ENCODE data around the gene RNF223.

The RNF223 gene

DNA sequence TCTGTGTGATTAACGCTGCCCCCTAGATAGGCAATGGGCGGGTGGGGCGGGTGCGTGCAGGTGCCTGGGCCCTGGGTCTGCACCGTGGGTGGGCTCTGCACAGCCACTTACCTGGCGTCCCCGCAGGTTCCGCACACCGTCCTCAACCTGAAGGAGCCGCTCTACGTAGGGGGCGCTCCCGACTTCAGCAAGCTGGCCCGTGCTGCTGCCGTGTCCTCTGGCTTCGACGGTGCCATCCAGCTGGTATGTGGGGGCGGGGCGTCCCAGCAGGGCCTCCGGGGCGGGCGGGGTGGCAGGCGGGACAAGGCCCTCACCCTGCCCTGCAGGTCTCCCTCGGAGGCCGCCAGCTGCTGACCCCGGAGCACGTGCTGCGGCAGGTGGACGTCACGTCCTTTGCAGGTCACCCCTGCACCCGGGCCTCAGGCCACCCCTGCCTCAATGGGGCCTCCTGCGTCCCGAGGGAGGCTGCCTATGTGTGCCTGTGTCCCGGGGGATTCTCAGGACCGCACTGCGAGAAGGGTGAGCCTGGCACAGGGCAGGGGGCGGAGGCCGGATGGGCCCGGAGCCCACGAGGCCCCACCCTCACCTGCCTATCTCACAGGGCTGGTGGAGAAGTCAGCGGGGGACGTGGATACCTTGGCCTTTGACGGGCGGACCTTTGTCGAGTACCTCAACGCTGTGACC lies 22.8 kb downstream of the RNF223 start:
- in situ Hi-C loops (cut with HindIII; ENCODE audit: low sequenced_read_pairs), result no loop called here
- TF ChIP-seq CTCF (IDR thresholded peaks at IDR 0.05; ENCODE audit: low read depth, low read length, missing control alignments), result no peak
- H3K4me3 ChIP-seq (ENCODE audit: low read depth, low read length), result no peak overlapping the region
- DNase-seq (ENCODE audit: low read depth), result no peak

- in situ Hi-C loops (cut with HindIII; ENCODE audit: low sequenced_read_pairs), result no loop called here
- no peak for TF ChIP-seq CTCF (IDR thresholded peaks at IDR 0.05; ENCODE audit: low read depth, low read length, missing control alignments)
- DNase-seq (ENCODE audit: low read depth), result no peak
- H3K4me3 ChIP-seq (ENCODE audit: low read depth, low read length), result no peak overlapping the region
These were observed 23.5 kb downstream of the RNF223 start for GRCh38 chr1:1050577-1051052.

- TF ChIP-seq CTCF (IDR thresholded peaks at IDR 0.05; ENCODE audit: low read depth, low read length, missing control alignments), result no peak
- H3K4me3 ChIP-seq (ENCODE audit: low read depth, low read length), result no peak overlapping the region
- no peak for DNase-seq (ENCODE audit: low read depth)
- in situ Hi-C loops (cut with HindIII; ENCODE audit: low sequenced_read_pairs), result no loop called here
These were observed 24.6 kb downstream of the RNF223 start for GRCh38 chr1:1049318-1050165.

DNA sequence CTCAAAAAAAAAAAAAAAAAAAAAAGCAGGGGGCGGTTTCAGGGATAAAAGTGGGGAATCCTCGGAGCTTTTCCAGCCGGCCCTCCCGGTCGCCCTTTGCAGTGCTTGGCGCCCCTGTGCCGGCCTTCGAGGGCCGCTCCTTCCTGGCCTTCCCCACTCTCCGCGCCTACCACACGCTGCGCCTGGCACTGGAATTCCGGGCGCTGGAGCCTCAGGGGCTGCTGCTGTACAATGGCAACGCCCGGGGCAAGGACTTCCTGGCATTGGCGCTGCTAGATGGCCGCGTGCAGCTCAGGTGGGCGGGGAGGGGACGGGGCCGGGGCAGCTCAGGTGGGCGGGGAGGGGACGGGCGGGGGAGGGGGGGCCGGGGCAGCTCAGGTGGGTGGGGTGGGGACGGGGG lies 25.3 kb downstream of the RNF223 start:
- DNase-seq (ENCODE audit: low read depth), result no peak
- in situ Hi-C loops (cut with HindIII; ENCODE audit: low sequenced_read_pairs), result no loop called here
- no peak overlapping the region for H3K4me3 ChIP-seq (ENCODE audit: low read depth, low read length)
- TF ChIP-seq CTCF (IDR thresholded peaks at IDR 0.05; ENCODE audit: low read depth, low read length, missing control alignments), result no peak

DNA sequence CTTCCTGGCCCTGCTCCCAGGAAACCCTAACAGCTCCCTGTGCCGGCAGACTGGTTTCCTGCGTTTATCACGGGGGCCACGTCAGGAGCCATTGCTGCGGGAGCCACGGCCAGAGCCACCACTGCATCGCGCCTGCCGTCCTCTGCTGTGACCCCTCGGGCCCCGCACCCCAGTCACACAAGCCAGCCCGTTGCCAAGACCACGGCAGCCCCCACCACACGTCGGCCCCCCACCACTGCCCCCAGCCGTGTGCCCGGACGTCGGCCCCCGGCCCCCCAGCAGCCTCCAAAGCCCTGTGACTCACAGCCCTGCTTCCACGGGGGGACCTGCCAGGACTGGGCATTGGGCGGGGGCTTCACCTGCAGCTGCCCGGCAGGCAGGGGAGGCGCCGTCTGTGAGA lies 26.1 kb downstream of the RNF223 start:
- no peak overlapping the region for H3K4me3 ChIP-seq (ENCODE audit: low read depth, low read length)
- in situ Hi-C loops (cut with HindIII; ENCODE audit: low sequenced_read_pairs), result no loop called here
- no peak for TF ChIP-seq CTCF (IDR thresholded peaks at IDR 0.05; ENCODE audit: low read depth, low read length, missing control alignments)
- no peak for DNase-seq (ENCODE audit: low read depth)

- no peak for TF ChIP-seq CTCF (IDR thresholded peaks at IDR 0.05; ENCODE audit: low read depth, low read length, missing control alignments)
- in situ Hi-C loops (cut with HindIII; ENCODE audit: low sequenced_read_pairs), result no loop called here
- no peak for DNase-seq (ENCODE audit: low read depth)
These were observed 26.7 kb downstream of the RNF223 start for GRCh38 chr1:1047407-1047806.

More at GRCh38 chr1:1047407-1047806, 26.7 kb downstream of the RNF223 start:
- H3K4me3 ChIP-seq (ENCODE audit: low read depth, low read length), result no peak overlapping the region

Measured in astrocyte of the cerebellum (primary cell).